ENCODE measurements around the gene CMTM5. TPM values are rescaled to one million over a fixed set of nuclear protein-coding genes. Genes with fewer than 3 reads are reported as not detected.

Gene CMTM5
- polyA plus RNA-seq, 1 donor (not counting 4 experiments of a cell fraction or from before 2014, with no cell fraction given) = not detected

- dilution Hi-C loops (cut with MboI; ENCODE audit: extremely low pct_ligation_motif_present, low sequenced_read_pairs) = no loop called here
- no peak overlapping the region for H2AFZ ChIP-seq (ENCODE audit: control insufficient read depth, low read length)
- H3K36me3 ChIP-seq (ENCODE audit: control insufficient read depth in 2 of 2, extremely low read depth in 1 of 2, insufficient read depth in 2 of 2, low read length in 2 of 2) = no peaks in the 10 kb centered on the region
- H3K27me3 ChIP-seq (ENCODE audit: control insufficient read depth, extremely low read depth, insufficient read depth, low read length) = peaks cover 7% of the 10 kb centered on the region
- H3K9ac ChIP-seq (ENCODE audit: control insufficient read depth, extremely low read depth, insufficient read depth, low read length) = no peak overlapping the region
- H3K4me1 ChIP-seq (ENCODE audit: control insufficient read depth, extremely low read depth, insufficient read depth, low read length) = no peaks in the 10 kb centered on the region
- DNase-seq (ENCODE audit: low read depth, low spot score) (no peak), FAIRE-seq (no peak)
- H3K27ac ChIP-seq (ENCODE audit: control insufficient read depth, insufficient read depth, low read length) = no peak overlapping the region
- no peaks in the 10 kb centered on the region for H3K9me1 ChIP-seq (ENCODE audit: control insufficient read depth, extremely low read depth, insufficient read depth, low read length)
- no peaks in the 10 kb centered on the region for H3K79me2 ChIP-seq (ENCODE audit: control insufficient read depth, insufficient read depth, low read length)
- H3K4me2 ChIP-seq (ENCODE audit: control insufficient read depth, extremely low read depth, insufficient read depth, low read depth, low read length) = no peak overlapping the region
- no peak overlapping the region for H3K4me3 ChIP-seq (ENCODE audit: control insufficient read depth in 2 of 3, extremely low read depth in 1 of 3, insufficient read depth in 2 of 3, low read depth in 1 of 3, low read length in 3 of 3)
- TF ChIP-seq CTCF (optimal IDR thresholded peaks at IDR 0.05 in 1 of 3, IDR thresholded peaks at IDR 0.05 in 1 of 3, conservative IDR thresholded peaks at IDR 0.05 in 1 of 3; ENCODE audit: extremely low read depth in 1 of 3, insufficient read depth in 2 of 3, low read length in 3 of 3) (no peak), EZH2 (IDR thresholded peaks at IDR 0.05; ENCODE audit: low read length) (no peak)
- no peaks in the 10 kb centered on the region for H3K9me3 ChIP-seq (ENCODE audit: control insufficient read depth, low read depth, low read length)
- H4K20me1 ChIP-seq (ENCODE audit: control insufficient read depth, extremely low read depth, insufficient read depth, low read length) = no peaks in the 10 kb centered on the region
These were observed 6.0 kb downstream of the CMTM5 start for GRCh38 chr14:23382731-23383440.

DNA sequence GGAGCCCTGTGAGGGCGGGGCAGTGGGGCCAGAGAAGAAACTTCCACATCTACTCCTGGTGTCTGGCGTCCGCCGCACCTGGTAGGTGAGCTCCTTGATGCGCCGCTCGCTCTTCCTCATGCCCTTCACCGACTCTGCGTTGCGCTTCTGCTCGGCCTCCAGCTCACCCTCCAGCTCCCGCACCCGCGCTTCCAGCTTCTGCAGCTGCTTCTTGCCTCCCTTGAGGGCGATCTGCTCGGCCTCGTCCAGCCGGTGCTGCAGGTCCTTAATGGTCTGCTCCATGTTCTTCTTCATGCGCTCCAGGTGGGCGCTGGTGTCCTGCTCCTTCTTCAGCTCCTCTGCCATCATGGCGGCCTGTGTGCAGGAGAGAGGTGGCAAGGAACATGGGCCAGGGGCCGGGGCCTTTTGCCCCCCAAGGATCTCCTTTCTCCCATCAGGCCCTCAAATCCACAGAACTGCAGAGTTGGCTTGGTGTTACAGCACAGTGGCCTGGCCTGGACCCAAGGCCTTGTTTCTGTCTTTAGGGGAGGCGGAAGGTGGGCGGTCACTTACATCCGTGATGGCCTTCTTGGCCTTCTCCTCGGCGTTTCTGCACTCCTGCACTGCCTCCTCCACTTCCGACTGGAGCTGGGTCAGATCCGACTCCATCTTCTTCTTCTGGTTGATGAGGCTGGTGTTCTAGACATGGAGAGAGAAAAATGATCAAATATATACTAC is 7.7 kb downstream of the CMTM5 start:
- no peak for FAIRE-seq
- dilution Hi-C loops (cut with MboI; ENCODE audit: extremely low pct_ligation_motif_present, low sequenced_read_pairs) = no loop called here
- Histone ChIP-seq H3K4me3 (ENCODE audit: control insufficient read depth in 2 of 3, extremely low read depth in 1 of 3, insufficient read depth in 2 of 3, low read depth in 1 of 3, low read length in 3 of 3) (no peak overlapping the region), H3K27me3 (ENCODE audit: control insufficient read depth, extremely low read depth, insufficient read depth, low read length) (peaks cover 7% of the 10 kb centered on the region), H3K9ac (ENCODE audit: control insufficient read depth, extremely low read depth, insufficient read depth, low read length) (no peak overlapping the region), H3K4me1 (ENCODE audit: control insufficient read depth, extremely low read depth, insufficient read depth, low read length) (no peaks in the 10 kb centered on the region), H3K9me3 (ENCODE audit: control insufficient read depth, low read depth, low read length) (no peaks in the 10 kb centered on the region), H3K79me2 (ENCODE audit: control insufficient read depth, insufficient read depth, low read length) (no peaks in the 10 kb centered on the region), H2AFZ (ENCODE audit: control insufficient read depth, low read length) (no peak overlapping the region), H3K9me1 (ENCODE audit: control insufficient read depth, extremely low read depth, insufficient read depth, low read length) (no peaks in the 10 kb centered on the region), H3K36me3 (ENCODE audit: control insufficient read depth in 2 of 2, extremely low read depth in 1 of 2, insufficient read depth in 2 of 2, low read length in 2 of 2) (no peaks in the 10 kb centered on the region), H3K27ac (ENCODE audit: control insufficient read depth, insufficient read depth, low read length) (no peak overlapping the region), H4K20me1 (ENCODE audit: control insufficient read depth, extremely low read depth, insufficient read depth, low read length) (no peaks in the 10 kb centered on the region), H3K4me2 (ENCODE audit: control insufficient read depth, extremely low read depth, insufficient read depth, low read depth, low read length) (no peak overlapping the region)
- DNase-seq (ENCODE audit: low read depth, low spot score) = no peak
- TF ChIP-seq CTCF (optimal IDR thresholded peaks at IDR 0.05 in 1 of 3, IDR thresholded peaks at IDR 0.05 in 1 of 3, conservative IDR thresholded peaks at IDR 0.05 in 1 of 3; ENCODE audit: extremely low read depth in 1 of 3, insufficient read depth in 2 of 3, low read length in 3 of 3) (no peak), EZH2 (IDR thresholded peaks at IDR 0.05; ENCODE audit: low read length) (no peak)

All from keratinocyte (primary cell).